Upper lobe of right lung (tissue), 1 donor: ENCODE results near the gene CORO1C. TPM values are rescaled to one million over a fixed set of nuclear protein-coding genes. Genes with fewer than 3 reads are reported as not detected.
A peak's percentile ranks its signal among the peaks of the same experiment; 100 is the strongest.

Experiments used
- ATAC-seq: fragments of 200-7000 bp; cut with Tn5 transposase; one replicate; pipeline ENCODE4 v1.9.1; 2020; ENCODE audit warnings: mild to moderate bottlenecking, moderate library complexity
- DNase-seq: peaks from one replicate; pipeline ENCODE4 v3.0.0-alpha.2; 2020
- H3K27ac ChIP-seq: fragments of 200-600 bp; one replicate; pipeline ENCODE4 v1.8.0; 2022
- H3K27me3 ChIP-seq: fragments of 200-600 bp; one replicate; pipeline ENCODE4 v1.8.0; 2022; ENCODE audit warnings: mild to moderate bottlenecking
- H3K36me3 ChIP-seq: fragments of 200-600 bp; one replicate; pipeline ENCODE4 v1.8.0; 2022
- H3K4me1 ChIP-seq: fragments of 200-600 bp; one replicate; pipeline ENCODE4 v1.8.0; 2022
- H3K4me3 ChIP-seq: fragments of 200-600 bp; one replicate; pipeline ENCODE4 v1.8.0; 2022; ENCODE audit warnings: mild to moderate bottlenecking
- H3K9me3 ChIP-seq: fragments of 200-600 bp; one replicate; pipeline ENCODE4 v1.8.0; 2022
- intact Hi-C: fragments of 100-400 bp; cut with DNase I; formaldehyde crosslinking; loops from one replicate; pipeline ENCODE4 v1.11.0; 2022
- total RNA-seq: library from RNA; stranded (reverse); fragmentation: NEBNext Ultra II Directional; extraction: Animal tissue kit (Norgen Biotek cat#: 25700); gene quantifications from one replicate; pipeline ENCODE4 v1.2.1, GENCODE V29; 2021
- TF ChIP-seq, protein P1 (sequence below): fragments of 200-600 bp; IDR thresholded peaks from one replicate; pipeline ENCODE4 v1.8.0; 2022; ENCODE audit warnings: antibody characterized with exemption
- donor health status: DM: no; HTN: yes; CAD: no; lungs with severe emphysema.

CORO1C gene
- total RNA-seq, 1 donor from 2014 or later = 257 TPM

DNA sequence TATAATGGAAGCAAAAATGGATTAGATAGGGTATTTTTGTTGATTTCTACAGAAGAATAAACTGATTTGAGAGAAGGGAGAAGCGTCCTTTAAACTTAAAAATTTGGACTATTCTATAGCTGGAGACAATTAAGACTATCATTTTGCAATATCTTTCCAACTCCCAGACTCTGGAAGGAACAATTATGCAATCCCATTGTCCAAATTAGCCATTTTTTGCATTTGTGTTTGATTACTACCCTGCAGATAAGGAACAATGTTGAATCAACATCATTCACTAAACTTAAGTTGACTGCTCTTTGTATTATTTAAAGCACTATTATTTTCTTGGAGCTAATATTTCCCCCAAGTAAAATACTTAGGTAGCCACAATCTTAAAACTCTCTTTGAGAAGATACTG, 62.8 kb downstream of the CORO1C start:
- Histone ChIP-seq H3K36me3 (no peaks in the 10 kb centered on the region), H3K27ac (no peak overlapping the region), H3K27me3 (no peaks in the 10 kb centered on the region), H3K4me1 (peaks cover 51% of the 10 kb centered on the region), H3K4me3 (no peak overlapping the region), H3K9me3 (no peaks in the 10 kb centered on the region)
- DNase-seq (no peak), ATAC-seq (no peak)
- intact Hi-C loops = loop anchor here (5.0 kb wide), 1 partner anchor 134 kb away; no protein-coding TSS in a partner anchor
- TF ChIP-seq, protein P1, sequence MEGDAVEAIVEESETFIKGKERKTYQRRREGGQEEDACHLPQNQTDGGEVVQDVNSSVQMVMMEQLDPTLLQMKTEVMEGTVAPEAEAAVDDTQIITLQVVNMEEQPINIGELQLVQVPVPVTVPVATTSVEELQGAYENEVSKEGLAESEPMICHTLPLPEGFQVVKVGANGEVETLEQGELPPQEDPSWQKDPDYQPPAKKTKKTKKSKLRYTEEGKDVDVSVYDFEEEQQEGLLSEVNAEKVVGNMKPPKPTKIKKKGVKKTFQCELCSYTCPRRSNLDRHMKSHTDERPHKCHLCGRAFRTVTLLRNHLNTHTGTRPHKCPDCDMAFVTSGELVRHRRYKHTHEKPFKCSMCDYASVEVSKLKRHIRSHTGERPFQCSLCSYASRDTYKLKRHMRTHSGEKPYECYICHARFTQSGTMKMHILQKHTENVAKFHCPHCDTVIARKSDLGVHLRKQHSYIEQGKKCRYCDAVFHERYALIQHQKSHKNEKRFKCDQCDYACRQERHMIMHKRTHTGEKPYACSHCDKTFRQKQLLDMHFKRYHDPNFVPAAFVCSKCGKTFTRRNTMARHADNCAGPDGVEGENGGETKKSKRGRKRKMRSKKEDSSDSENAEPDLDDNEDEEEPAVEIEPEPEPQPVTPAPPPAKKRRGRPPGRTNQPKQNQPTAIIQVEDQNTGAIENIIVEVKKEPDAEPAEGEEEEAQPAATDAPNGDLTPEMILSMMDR = no peak

DNA sequence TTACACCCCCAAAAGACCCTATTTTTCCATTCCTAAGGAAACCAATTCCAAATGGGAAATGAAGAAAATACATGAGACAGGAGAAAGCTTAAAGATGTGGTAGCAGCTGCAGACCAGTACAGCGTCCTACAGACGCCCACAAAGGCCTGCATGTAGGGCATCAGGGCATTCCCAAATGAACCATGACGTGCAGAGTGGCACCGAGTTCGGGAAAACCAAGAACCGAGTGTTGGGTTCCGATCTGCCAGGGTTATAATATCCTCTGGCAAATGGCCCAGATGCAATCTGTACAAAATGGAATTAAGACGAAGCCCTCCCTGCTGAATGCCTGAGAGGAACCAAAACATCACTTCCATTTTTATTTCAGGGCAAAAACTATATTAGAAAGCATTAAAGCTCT, 63.3 kb downstream of the CORO1C start:
- intact Hi-C loops = loop anchor here (5.0 kb wide), 1 partner anchor 134 kb away; no protein-coding TSS in a partner anchor
- Histone ChIP-seq H3K4me3 (no peak overlapping the region), H3K9me3 (no peaks in the 10 kb centered on the region), H3K27me3 (no peaks in the 10 kb centered on the region), H3K27ac (peak overlapping the region; percentile 24), H3K4me1 (peaks cover 53% of the 10 kb centered on the region), H3K36me3 (no peaks in the 10 kb centered on the region)
- ATAC-seq (no peak), DNase-seq (no peak)
- TF ChIP-seq, protein P1 = no peak

DNA sequence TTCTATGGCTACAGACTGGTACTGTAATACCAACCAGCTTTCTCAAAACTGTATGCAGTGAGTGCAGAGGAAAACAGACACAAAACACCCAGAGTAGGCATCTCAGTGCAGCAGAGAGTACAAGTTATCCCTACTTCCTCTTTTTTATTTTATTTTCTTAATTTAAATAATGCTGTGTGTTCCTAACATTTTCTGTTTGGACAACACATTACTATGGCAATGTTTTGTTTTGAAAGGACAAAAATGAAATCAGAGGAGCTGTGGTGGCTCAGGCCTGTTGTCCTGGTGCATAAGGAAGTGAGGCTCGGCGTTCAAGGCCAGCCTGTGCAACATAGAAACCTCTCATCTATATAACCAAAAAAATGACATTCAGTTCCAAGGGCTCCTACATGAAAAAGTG, 64.0 kb downstream of the CORO1C start:
- Histone ChIP-seq H3K4me3 (no peak overlapping the region), H3K4me1 (peaks cover 53% of the 10 kb centered on the region), H3K9me3 (no peaks in the 10 kb centered on the region), H3K27ac (peak overlapping the region; percentile 39), H3K27me3 (no peaks in the 10 kb centered on the region), H3K36me3 (no peaks in the 10 kb centered on the region)
- intact Hi-C loops = loop anchor here (5.0 kb wide), 1 partner anchor 135 kb away; no protein-coding TSS in a partner anchor
- DNase-seq = no peak
- TF ChIP-seq, protein P1 = no peak
- peak; percentile 26 for ATAC-seq

DNA sequence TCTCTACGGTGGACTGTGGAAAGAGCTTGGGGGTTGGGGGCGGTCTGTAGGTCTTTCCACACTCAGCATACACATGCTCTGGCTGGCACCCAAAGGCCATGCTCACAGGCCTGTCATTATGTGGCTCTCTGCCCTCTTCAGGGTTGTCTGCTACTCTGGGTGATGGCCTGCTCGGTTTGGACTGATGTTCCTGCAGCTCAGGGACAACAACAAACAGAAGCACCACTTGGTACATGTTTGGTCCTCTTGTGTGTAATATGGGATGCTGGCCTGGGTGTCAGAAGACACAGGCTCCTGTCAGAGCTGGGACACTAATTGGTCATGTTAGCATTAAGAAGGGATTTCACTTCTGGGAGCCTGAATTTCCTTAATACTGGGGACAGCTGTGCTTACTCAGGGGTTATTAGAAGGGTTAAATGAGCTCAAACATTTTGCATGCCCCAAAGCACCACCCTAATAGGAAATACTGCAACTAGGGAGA, 64.9 kb downstream of the CORO1C start:
- intact Hi-C loops = loop anchor here (5.0 kb wide), 1 partner anchor 136 kb away; no protein-coding TSS in a partner anchor
- no peaks in the 10 kb centered on the region for H3K9me3 ChIP-seq
- H3K27me3 ChIP-seq = no peaks in the 10 kb centered on the region
- ATAC-seq (peak; percentile 27), DNase-seq (no peak)
- peaks cover 53% of the 10 kb centered on the region for H3K4me1 ChIP-seq
- H3K36me3 ChIP-seq = peaks cover 5% of the 10 kb centered on the region
- TF ChIP-seq, protein P1 = no peak
- H3K27ac ChIP-seq = peak overlapping the region; percentile 39
- no peak overlapping the region for H3K4me3 ChIP-seq

DNA sequence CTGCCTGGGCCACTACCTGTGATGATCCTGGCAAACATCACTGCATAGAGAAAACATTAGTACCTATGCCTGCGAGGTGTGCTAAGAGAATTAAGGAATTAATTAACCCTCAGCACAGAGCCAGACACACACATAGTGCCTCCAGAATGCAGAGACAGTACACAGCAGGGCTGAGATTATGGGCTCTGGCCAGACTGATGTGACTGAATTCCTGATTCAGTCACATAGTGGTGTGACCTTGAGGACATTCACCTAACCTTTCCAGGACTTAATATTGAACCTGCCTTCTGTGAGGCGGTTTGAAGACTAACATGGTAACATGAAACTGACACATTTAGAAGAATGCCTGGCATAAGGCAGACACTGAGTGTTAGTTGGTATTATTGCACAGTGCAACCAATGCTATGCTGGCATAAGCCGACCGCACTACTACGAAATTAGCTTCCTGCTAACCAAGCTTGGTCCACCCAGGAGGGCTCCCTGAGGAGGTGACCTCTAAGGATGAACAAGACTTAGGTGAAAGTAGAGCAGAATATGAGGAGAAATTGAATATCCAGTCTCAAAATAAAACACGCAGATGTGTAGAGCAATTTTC, 65.6 kb downstream of the CORO1C start:
- Histone ChIP-seq H3K27ac (peak overlapping the region; percentile 49), H3K36me3 (peaks cover 6% of the 10 kb centered on the region), H3K4me3 (no peak overlapping the region), H3K4me1 (peaks cover 53% of the 10 kb centered on the region), H3K27me3 (no peaks in the 10 kb centered on the region), H3K9me3 (no peaks in the 10 kb centered on the region)
- intact Hi-C loops = loop anchor here (5.0 kb wide), 1 partner anchor 137 kb away; no protein-coding TSS in a partner anchor
- TF ChIP-seq, protein P1 = no peak
- ATAC-seq (no peak), DNase-seq (no peak)
